ENCODE results near the gene FAN1. TPM values are rescaled to one million over a fixed set of nuclear protein-coding genes. Genes with fewer than 3 reads are reported as not detected.

Gene FAN1
- polyA plus RNA-seq, 1 experiment = 11.8 TPM

- TF ChIP-seq CTCF (IDR thresholded peaks at IDR 0.05; ENCODE audit: low read depth, low read length) = no peak
- H3K9me3 ChIP-seq (ENCODE audit: control insufficient read depth, insufficient read depth, low read length) = no peaks in the 10 kb centered on the region; the same call in 1 of the 2 replicates
- H3K4me3 ChIP-seq (ENCODE audit: low read depth, low read length) = no peak overlapping the region
- ChIA-PET CTCF (interaction anchor here (0.7 to 1.5 kb wide), 2 partner anchors 58 to 212 kb away, joined by 3 to 4 read pairs; no protein-coding TSS in a partner anchor), POLR2A (no interaction called here)
- H3K27ac ChIP-seq (ENCODE audit: low read depth, low read length) = no peak overlapping the region
- no peak for DNase-seq (ENCODE audit: low read depth, low spot score)
- H3K27me3 ChIP-seq (ENCODE audit: control insufficient read depth, insufficient read depth, low read length) = no peaks in the 10 kb centered on the region
These were observed 14.0 kb downstream of the FAN1 start for GRCh38 chr15:30917675-30918074.

GRCh38 chr15:30918366-30918765 is 14.7 kb downstream of the FAN1 start:
- TF ChIP-seq CTCF (IDR thresholded peaks at IDR 0.05; ENCODE audit: low read depth, low read length) = no peak
- Histone ChIP-seq H3K9me3 (ENCODE audit: control insufficient read depth, insufficient read depth, low read length) (no peaks in the 10 kb centered on the region; the same call in 1 of the 2 replicates), H3K27me3 (ENCODE audit: control insufficient read depth, insufficient read depth, low read length) (no peaks in the 10 kb centered on the region), H3K4me3 (ENCODE audit: low read depth, low read length) (no peak overlapping the region), H3K27ac (ENCODE audit: low read depth, low read length) (no peak overlapping the region)
- POLR2A ChIA-PET = no interaction called here
- CTCF ChIA-PET = interaction anchor here (1.4 to 1.5 kb wide), 3 partner anchors 59 to 211 kb away, joined by 3 to 4 read pairs (median 4); no protein-coding TSS in a partner anchor
- no peak for DNase-seq (ENCODE audit: low read depth, low spot score)

GRCh38 chr15:30919877-30920550 is 16.3 kb downstream of the FAN1 start:
- no peaks in the 10 kb centered on the region; the same call in 1 of the 2 replicates for H3K9me3 ChIP-seq (ENCODE audit: control insufficient read depth, insufficient read depth, low read length)
- H3K4me3 ChIP-seq (ENCODE audit: low read depth, low read length) = no peak overlapping the region
- H3K27me3 ChIP-seq (ENCODE audit: control insufficient read depth, insufficient read depth, low read length) = no peaks in the 10 kb centered on the region
- ChIA-PET POLR2A (no interaction called here), CTCF (interaction anchor here (1.4 to 1.6 kb wide), 3 partner anchors 60 to 209 kb away, joined by 3 to 4 read pairs (median 4); no protein-coding TSS in a partner anchor)
- no peak for TF ChIP-seq CTCF (IDR thresholded peaks at IDR 0.05; ENCODE audit: low read depth, low read length)
- DNase-seq (ENCODE audit: low read depth, low spot score) = no peak
- H3K27ac ChIP-seq (ENCODE audit: low read depth, low read length) = no peak overlapping the region

GRCh38 chr15:30921106-30921505 is 17.4 kb downstream of the FAN1 start:
- Histone ChIP-seq H3K27me3 (ENCODE audit: control insufficient read depth, insufficient read depth, low read length) (no peaks in the 10 kb centered on the region), H3K27ac (ENCODE audit: low read depth, low read length) (no peak overlapping the region), H3K4me3 (ENCODE audit: low read depth, low read length) (no peak overlapping the region), H3K9me3 (ENCODE audit: control insufficient read depth, insufficient read depth, low read length) (no peaks in the 10 kb centered on the region; the same call in 1 of the 2 replicates)
- CTCF ChIA-PET = interaction anchor here (1.6 kb wide), 1 partner anchor 62 kb away, joined by 4 read pairs; no protein-coding TSS in a partner anchor
- no peak for TF ChIP-seq CTCF (IDR thresholded peaks at IDR 0.05; ENCODE audit: low read depth, low read length)
- POLR2A ChIA-PET = no interaction called here
- no peak for DNase-seq (ENCODE audit: low read depth, low spot score)

- no peaks in the 10 kb centered on the region for H3K27me3 ChIP-seq (ENCODE audit: control insufficient read depth, insufficient read depth, low read length)
- CTCF ChIA-PET = interaction anchor here (1.6 kb wide), 1 partner anchor 62 kb away, joined by 4 read pairs; no protein-coding TSS in a partner anchor
- no peaks in the 10 kb centered on the region; the same call in 1 of the 2 replicates for H3K9me3 ChIP-seq (ENCODE audit: control insufficient read depth, insufficient read depth, low read length)
- H3K4me3 ChIP-seq (ENCODE audit: low read depth, low read length) = no peak overlapping the region
- H3K27ac ChIP-seq (ENCODE audit: low read depth, low read length) = no peak overlapping the region
- POLR2A ChIA-PET = no interaction called here
- DNase-seq (ENCODE audit: low read depth, low spot score) = no peak
- TF ChIP-seq CTCF (IDR thresholded peaks at IDR 0.05; ENCODE audit: low read depth, low read length) = no peak
These were observed 18.2 kb downstream of the FAN1 start for GRCh38 chr15:30921781-30922479.

Measured in AG04450 (cell line).